GM19193 (cell line): ENCODE results near the gene SYNE3.

Experiments used
- POLR2A ChIP-seq: IDR thresholded peaks from 4 replicates; pipeline ENCODE4 v1.6.1; 2011; ENCODE audit not compliant: insufficient read depth, insufficient read length; ENCODE audit errors: extremely low read depth

SYNE3 gene

GRCh38 chr14:95485222-95485819, 31.1 kb downstream of the SYNE3 start:
- no peak for TF ChIP-seq POLR2A

- no peak for TF ChIP-seq POLR2A
Observed at GRCh38 chr14:95484296-95484695, 32.2 kb downstream of the SYNE3 start.

GRCh38 chr14:95483309-95484165, 32.9 kb downstream of the SYNE3 start:
- TF ChIP-seq POLR2A = no peak

GRCh38 chr14:95482627-95483308, 33.7 kb downstream of the SYNE3 start:
- TF ChIP-seq POLR2A = no peak

- no peak for TF ChIP-seq POLR2A
Observed at GRCh38 chr14:95481391-95482022, 34.9 kb downstream of the SYNE3 start.

- no peak for TF ChIP-seq POLR2A
Observed at GRCh38 chr14:95480887-95481226, 35.6 kb downstream of the SYNE3 start.

- no peak for TF ChIP-seq POLR2A
Observed at GRCh38 chr14:95480109-95480886, 36.2 kb downstream of the SYNE3 start.

- TF ChIP-seq POLR2A = no peak
Observed at GRCh38 chr14:95479494-95479893, 37.0 kb downstream of the SYNE3 start.

- no peak for TF ChIP-seq POLR2A
Observed at GRCh38 chr14:95478818-95479217, 37.6 kb downstream of the SYNE3 start.

- TF ChIP-seq POLR2A = no peak
Observed at GRCh38 chr14:95478309-95478708, 38.1 kb downstream of the SYNE3 start.

GRCh38 chr14:95477411-95478269, 38.8 kb downstream of the SYNE3 start:
- TF ChIP-seq POLR2A = no peak

GRCh38 chr14:95476747-95477146, 39.7 kb downstream of the SYNE3 start:
- no peak for TF ChIP-seq POLR2A

- no peak for TF ChIP-seq POLR2A
Observed at GRCh38 chr14:95475540-95476240, 40.8 kb downstream of the SYNE3 start.
